OCI-LY7 (cell line): ENCODE results near the gene NOL3. TPM values are rescaled to one million over a fixed set of nuclear protein-coding genes. Genes with fewer than 3 reads are reported as not detected.
A peak's percentile ranks its signal among the peaks of the same experiment; 100 is the strongest.

Source experiments
- BruUV-seq: library from RNA; stranded (reverse); fragments of 400-500 nt; replicated peaks from 2 replicates; lab custom pipeline; 2021; lab: Mats Ljungman, UMichigan
- CTCF ChIA-PET: fragments of 300-600 bp; sonication (Branson Sonifier 250); formaldehyde crosslinking; loops from one replicate; lab custom pipeline; 2022; ENCODE audit warnings: antibody characterized with exemption; ENCODE audit not compliant: unreplicated experiment; lab: Charles Lee
- POLR2A ChIA-PET: fragments of 300-600 bp; sonication (Branson Sonifier 250); formaldehyde crosslinking; loops from one replicate; lab custom pipeline; 2022; ENCODE audit warnings: antibody characterized with exemption; lab: Charles Lee
- DNase-seq: peaks from one replicate; pipeline ENCODE4 v3.0.0-alpha.2; 2015; ENCODE audit warnings: low spot score
- H2AFZ ChIP-seq: fragments of 200-600 bp; sonication (generic), shearing (Covaris generic); 2 replicates; pipeline ENCODE4 v1.6.1; 2014; ENCODE audit warnings: mild to moderate bottlenecking, antibody characterized with exemption, low read length, moderate library complexity
- H3K27ac ChIP-seq: fragments of 200-600 bp; sonication (generic); 2 replicates; pipeline ENCODE4 v1.5.1; 2014; ENCODE audit warnings: mixed run types, low read depth, mild to moderate bottlenecking, moderate library complexity, low read length, inconsistent platforms; ENCODE audit not compliant: poor library complexity, severe bottlenecking
- H3K36me3 ChIP-seq: fragments of 200-600 bp; sonication (generic); 2 replicates; pipeline ENCODE4 v1.6.1; 2014; ENCODE audit warnings: mild to moderate bottlenecking, antibody characterized with exemption, low read length, moderate library complexity, mixed read lengths; ENCODE audit not compliant: insufficient read depth
- H3K4me1 ChIP-seq: fragments of 200-600 bp; sonication (generic); 2 replicates; pipeline ENCODE4 v1.5.1; 2014; ENCODE audit warnings: mild to moderate bottlenecking, low read length; ENCODE audit not compliant: insufficient read depth, poor library complexity, severe bottlenecking
- H3K4me2 ChIP-seq: fragments of 200-600 bp; sonication (generic); 2 replicates; pipeline ENCODE4 v1.6.1; 2014; ENCODE audit warnings: mild to moderate bottlenecking, low read length
- H3K4me3 ChIP-seq: fragments of 200-600 bp; sonication (generic); 2 replicates; pipeline ENCODE4 v1.5.1; 2014; ENCODE audit warnings: mild to moderate bottlenecking, low read depth, low read length; ENCODE audit not compliant: poor library complexity, severe bottlenecking
- H3K79me2 ChIP-seq: fragments of 200-600 bp; sonication (generic); 2 replicates; pipeline ENCODE4 v1.6.1; 2016; ENCODE audit warnings: low read depth, mild to moderate bottlenecking, low read length, moderate library complexity, mixed read lengths; ENCODE audit not compliant: insufficient read depth
- H3K9me2 ChIP-seq: fragments of 200-600 bp; sonication (generic); 2 replicates; pipeline ENCODE4 v1.6.1; 2016; ENCODE audit warnings: mild to moderate bottlenecking, low read length, mixed read lengths; ENCODE audit not compliant: insufficient read depth
- H3K9me3 ChIP-seq: fragments of 200-600 bp; sonication (generic); 2 replicates; pipeline ENCODE4 v1.6.1; 2014; ENCODE audit warnings: mild to moderate bottlenecking, mixed run types, low read length, mixed read lengths
- H4K20me1 ChIP-seq: fragments of 200-600 bp; sonication (generic); 2 replicates; pipeline ENCODE4 v1.6.1; 2014; ENCODE audit warnings: mild to moderate bottlenecking, antibody characterized with exemption, low read length, moderate library complexity, mixed read lengths; ENCODE audit not compliant: insufficient read depth
- CTCF ChIP-seq: fragments of 200-600 bp; sonication (generic); conservative IDR thresholded peaks from 2 replicates; pipeline ENCODE4 v1.5.1; 2014; ENCODE audit warnings: mild to moderate bottlenecking, antibody characterized with exemption, low read length, moderate library complexity, mixed read lengths
- EZH2phosphoT487 ChIP-seq: fragments of 200-600 bp; sonication (generic); IDR thresholded peaks from 2 replicates; pipeline ENCODE4 v1.6.1; 2018; ENCODE audit warnings: low read depth, borderline replicate concordance, mild to moderate bottlenecking, mixed run types, antibody characterized with exemption, low read length, moderate library complexity, mixed read lengths
- intact Hi-C: fragments of 100-400 bp; cut with micrococcal nuclease; formaldehyde crosslinking; loops from one replicate; pipeline ENCODE4 v1.10.0; 2022; ENCODE audit not compliant: unreplicated experiment
- total RNA-seq, 2 experiments: library from RNA; depleted of rRNA in 1 of 2; stranded (reverse); fragments of >200 nt in 1 of 2; shearing (Covaris generic) in 1 of 2; gene quantifications; 2 replicates each; pipeline ENCODE4 v1.2.3, GENCODE V29; 2014 to 2022

The NOL3 gene
- total RNA-seq, 2 experiments from 2014 or later, result 2.2 to 4.4 TPM

- Histone ChIP-seq H3K27ac (no peak overlapping the region), H3K36me3 (no peaks in the 10 kb centered on the region), H3K4me3 (no peak overlapping the region), H4K20me1 (no peaks in the 10 kb centered on the region), H2AFZ (no peak overlapping the region), H3K4me2 (no peak overlapping the region), H3K4me1 (peaks cover 21% of the 10 kb centered on the region), H3K9me3 (no peaks in the 10 kb centered on the region), H3K79me2 (no peaks in the 10 kb centered on the region), H3K9me2 (no peaks in the 10 kb centered on the region)
- BruUV-seq, result no TSS peak
- no peak for TF ChIP-seq CTCF
- TF ChIP-seq EZH2phosphoT487, result no peak
- POLR2A ChIA-PET, result no interaction called here
- DNase-seq, result no peak
- intact Hi-C loops, result no loop called here
- CTCF ChIA-PET, result interaction anchor here (0.8 kb wide), 1 partner anchor 8 kb away, joined by 3 read pairs; no protein-coding TSS in a partner anchor
These were observed 13.1 kb upstream of the NOL3 start for GRCh38 chr16:67157106-67157748.

DNA sequence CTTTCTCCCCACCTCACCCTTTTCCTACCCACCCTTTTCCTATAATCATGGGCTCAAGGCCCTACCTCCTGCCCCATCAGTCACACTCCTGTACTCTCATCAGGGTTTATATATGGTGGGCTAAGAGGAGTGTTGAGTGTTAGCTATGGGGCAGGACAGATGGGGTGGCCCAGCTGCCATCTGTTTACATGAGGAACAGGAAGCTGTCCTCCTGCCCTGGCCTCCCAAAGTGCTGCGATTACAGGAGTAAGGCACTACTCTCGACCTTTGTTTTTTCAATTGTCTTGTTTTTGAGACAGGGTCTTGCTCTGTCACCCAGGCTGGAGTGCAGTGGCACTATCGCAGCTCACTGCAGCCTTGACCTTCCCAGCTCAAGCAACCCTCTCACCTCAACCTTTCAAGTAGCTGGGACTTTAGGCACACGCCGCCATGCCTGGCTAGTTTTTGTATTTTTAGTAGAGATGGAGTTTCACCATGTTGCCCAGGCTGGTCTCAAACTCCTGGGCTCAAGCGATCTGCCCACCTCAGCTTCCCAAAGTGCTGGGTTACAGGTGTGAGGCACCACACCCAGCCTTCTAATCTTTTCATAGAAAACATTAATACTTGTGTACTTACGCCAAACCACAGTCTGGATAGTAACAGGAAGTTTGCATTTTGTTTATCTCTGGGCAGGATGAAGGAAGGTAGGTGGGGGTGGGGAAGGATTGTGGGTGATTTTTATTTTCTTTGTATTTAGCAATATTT, 12.3 kb upstream of the NOL3 start:
- Histone ChIP-seq H2AFZ (no peak overlapping the region), H3K79me2 (no peaks in the 10 kb centered on the region), H3K9me3 (no peaks in the 10 kb centered on the region), H3K9me2 (no peaks in the 10 kb centered on the region), H3K4me3 (peak overlapping the region; percentile 89), H3K27ac (no peak overlapping the region), H3K4me1 (peaks cover 21% of the 10 kb centered on the region), H3K4me2 (peak overlapping the region; percentile 98), H3K36me3 (no peaks in the 10 kb centered on the region), H4K20me1 (no peaks in the 10 kb centered on the region)
- TF ChIP-seq EZH2phosphoT487 (no peak), CTCF (no peak)
- DNase-seq, result no peak
- ChIA-PET POLR2A (no interaction called here), CTCF (interaction anchor here (0.8 to 1.0 kb wide), 2 partner anchors 9 to 10 kb away, joined by 3 to 7 read pairs; no protein-coding TSS in a partner anchor)
- intact Hi-C loops, result no loop called here
- TSS peak; percentile 64 for BruUV-seq
